Lung (tissue), 12 donors: Measurements from ENCODE around the gene N4BP2L1. TPM values are rescaled to one million over a fixed set of nuclear protein-coding genes. Genes with fewer than 3 reads are reported as not detected.
"Not testable (repeated sequence)": the region's sequence is repeated elsewhere in the genome, so short reads cannot be mapped to it uniquely, and the experiment has no call there.

Experiments used
- ATAC-seq: fragments of 200-7000 bp; cut with Tn5 transposase; one replicate; pipeline ENCODE4 v1.9.1; 2020; ENCODE audit warnings: moderate number of reproducible peaks; ENCODE audit not compliant: insufficient read depth, low FRiP score
- DNase-seq, 3 donors: peaks; one replicate each; pipeline ENCODE4 v3.0.0-alpha.2; 2013 to 2017
- H3K27ac ChIP-seq, 2 donors: one replicate each; pipeline ENCODE4 v1.5.1; 2013; ENCODE audit warnings: mild to moderate bottlenecking in 2 of 2, moderate library complexity in 2 of 2, control low read depth in 1 of 2, inconsistent platforms in 1 of 2, low read depth in 1 of 2, low read length in 1 of 2
- H3K27me3 ChIP-seq, 3 donors: one replicate each; pipeline ENCODE4 v1.5.1; 2013; ENCODE audit warnings: low read length in 2 of 3; ENCODE audit not compliant: control insufficient read depth in 3 of 3, insufficient read depth in 3 of 3
- H3K36me3 ChIP-seq, 4 donors: one replicate each; pipeline ENCODE4 v1.5.1; 2013; ENCODE audit warnings: low read length in 4 of 4, mild to moderate bottlenecking in 1 of 4, moderate library complexity in 1 of 4; ENCODE audit not compliant: control insufficient read depth in 4 of 4, insufficient read depth in 4 of 4
- H3K4me1 ChIP-seq, 5 donors: one replicate each; pipeline ENCODE4 v1.5.1; 2013; ENCODE audit warnings: low read length in 5 of 5, mild to moderate bottlenecking in 2 of 5, moderate library complexity in 1 of 5; ENCODE audit not compliant: control insufficient read depth in 5 of 5, insufficient read depth in 5 of 5
- H3K4me3 ChIP-seq: one replicate; pipeline ENCODE4 v1.5.1; 2013; ENCODE audit warnings: mild to moderate bottlenecking, control low read depth, moderate library complexity
- H3K9ac ChIP-seq, 2 donors: one replicate each; pipeline ENCODE4 v1.5.1; 2013; ENCODE audit warnings: low read length in 2 of 2, control low read depth in 1 of 2; ENCODE audit not compliant: insufficient read depth in 1 of 2
- H3K9me3 ChIP-seq, 4 donors: one replicate each; pipeline ENCODE4 v1.5.1; 2013; ENCODE audit warnings: low read length in 3 of 4, mild to moderate bottlenecking in 1 of 4, moderate library complexity in 1 of 4; ENCODE audit not compliant: control insufficient read depth in 4 of 4, insufficient read depth in 3 of 4
- WGBS, 2 donors: extraction: QIAGEN DNeasy Blood & Tissue Kit; methylation state at CpG; one replicate each; pipeline ENCODE4 v1.1.7; 2013; 5-methylcytosine and 5-hydroxymethylcytosine counted together
- polyA plus RNA-seq, 2 donors: library from polyadenylated mRNA; stranded (reverse); fragments of 200-250 nt; gene quantifications; one replicate each; pipeline ENCODE4 v1.2.1, GENCODE V29; 2013
- total RNA-seq, 2 donors: library from RNA; depleted of rRNA in 1 of 2; stranded (reverse); fragments of >200 nt in 1 of 2; gene quantifications; one replicate each; pipeline ENCODE4 v1.2.1, GENCODE V29; 2014 to 2021
- TF ChIP-seq, protein P1 (sequence below): IDR thresholded peaks from 2 replicates; pipeline ENCODE4 v1.5.1; 2012; ENCODE audit warnings: mild to moderate bottlenecking; ENCODE audit errors: control extremely low read depth, extremely low read depth
- donor health status: control.
- donor health status: control.
- donor health status: Bipolar disorder and iron deficiency.
- donor health status: healthy.
- donor health status: DM: yes; HTN: yes; CAD: no.

The N4BP2L1 gene
- total and polyA plus RNA-seq, 4 donors: 12.4 to 81.8 (median 17.1) TPM

DNA sequence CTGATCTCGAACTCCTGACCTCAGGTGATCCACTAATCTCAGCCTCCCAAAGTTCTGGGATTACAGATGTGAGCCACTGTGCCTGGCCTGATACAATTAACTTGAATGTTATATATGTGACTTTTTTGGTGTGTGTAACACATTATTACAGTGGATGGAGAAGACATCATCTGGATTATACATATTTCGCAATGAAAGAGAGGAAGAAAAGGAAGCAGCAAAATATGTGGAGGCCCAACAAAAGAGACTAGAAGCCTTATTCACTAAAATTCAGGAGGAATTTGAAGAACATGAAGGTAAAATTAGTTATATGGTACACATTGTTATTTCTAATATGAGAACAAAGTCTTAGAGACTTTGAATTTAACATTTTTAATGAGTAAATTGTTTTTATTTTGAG, 57.1 kb downstream of the N4BP2L1 start:
- Histone ChIP-seq H3K27me3 (no peaks in the 10 kb centered on the region), H3K4me1 (no peaks in the 10 kb centered on the region), H3K9ac (no peak overlapping the region), H3K36me3 (no peaks in the 10 kb centered on the region), H3K27ac (no peak overlapping the region), H3K4me3 (no peak overlapping the region), H3K9me3 (no peaks in the 10 kb centered on the region)
- DNase-seq: no peak
- no peak for ATAC-seq
- TF ChIP-seq, protein P1, sequence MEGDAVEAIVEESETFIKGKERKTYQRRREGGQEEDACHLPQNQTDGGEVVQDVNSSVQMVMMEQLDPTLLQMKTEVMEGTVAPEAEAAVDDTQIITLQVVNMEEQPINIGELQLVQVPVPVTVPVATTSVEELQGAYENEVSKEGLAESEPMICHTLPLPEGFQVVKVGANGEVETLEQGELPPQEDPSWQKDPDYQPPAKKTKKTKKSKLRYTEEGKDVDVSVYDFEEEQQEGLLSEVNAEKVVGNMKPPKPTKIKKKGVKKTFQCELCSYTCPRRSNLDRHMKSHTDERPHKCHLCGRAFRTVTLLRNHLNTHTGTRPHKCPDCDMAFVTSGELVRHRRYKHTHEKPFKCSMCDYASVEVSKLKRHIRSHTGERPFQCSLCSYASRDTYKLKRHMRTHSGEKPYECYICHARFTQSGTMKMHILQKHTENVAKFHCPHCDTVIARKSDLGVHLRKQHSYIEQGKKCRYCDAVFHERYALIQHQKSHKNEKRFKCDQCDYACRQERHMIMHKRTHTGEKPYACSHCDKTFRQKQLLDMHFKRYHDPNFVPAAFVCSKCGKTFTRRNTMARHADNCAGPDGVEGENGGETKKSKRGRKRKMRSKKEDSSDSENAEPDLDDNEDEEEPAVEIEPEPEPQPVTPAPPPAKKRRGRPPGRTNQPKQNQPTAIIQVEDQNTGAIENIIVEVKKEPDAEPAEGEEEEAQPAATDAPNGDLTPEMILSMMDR: no peak
- WGBS, 2 donors: 91 to 95% methylated on average over 2 of the region's 2 CpGs

GRCh38 chr13:32362574-32362973, 65.4 kb downstream of the N4BP2L1 start:
- no peak overlapping the region for H3K9ac ChIP-seq
- 28 to 66% methylated on average over 2 of the region's 2 CpGs for WGBS, 2 donors
- peaks cover 0 to 2% (median 0%) of the 10 kb centered on the region in 4 donors for H3K36me3 ChIP-seq
- H3K27me3 ChIP-seq: no peaks in the 10 kb centered on the region
- H3K4me1 ChIP-seq: no peaks in the 10 kb centered on the region
- DNase-seq: no peak
- H3K9me3 ChIP-seq: peaks cover 0 to 2% (median 0%) of the 10 kb centered on the region in 4 donors
- no peak overlapping the region for H3K27ac ChIP-seq
- TF ChIP-seq, protein P1: no peak
- ATAC-seq: no peak
- no peak overlapping the region for H3K4me3 ChIP-seq

DNA sequence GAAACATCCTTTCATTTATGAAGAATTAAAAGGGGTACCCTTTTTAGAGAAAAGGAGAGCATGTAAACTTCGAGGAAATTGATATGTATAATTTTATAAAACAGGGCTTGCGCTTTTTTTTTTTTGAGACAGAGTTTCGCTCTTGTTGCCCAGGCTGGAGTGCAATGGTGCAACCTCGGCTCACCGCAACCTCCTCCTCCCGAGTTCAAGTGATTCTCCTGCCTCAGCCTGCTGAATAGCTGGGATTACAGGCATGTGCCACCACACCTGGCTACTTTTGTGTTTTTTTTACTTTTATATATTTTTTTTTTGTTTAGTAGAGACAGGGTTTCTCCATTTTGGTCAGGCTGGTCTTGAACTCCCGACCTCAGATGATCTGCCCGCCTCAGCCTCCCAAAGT, 72.0 kb downstream of the N4BP2L1 start:
- 83 to 88% methylated on average over 8 of the region's 8 CpGs for WGBS, 2 donors
- not testable (repeated sequence) for ATAC-seq, H3K9me3 ChIP-seq

DNA sequence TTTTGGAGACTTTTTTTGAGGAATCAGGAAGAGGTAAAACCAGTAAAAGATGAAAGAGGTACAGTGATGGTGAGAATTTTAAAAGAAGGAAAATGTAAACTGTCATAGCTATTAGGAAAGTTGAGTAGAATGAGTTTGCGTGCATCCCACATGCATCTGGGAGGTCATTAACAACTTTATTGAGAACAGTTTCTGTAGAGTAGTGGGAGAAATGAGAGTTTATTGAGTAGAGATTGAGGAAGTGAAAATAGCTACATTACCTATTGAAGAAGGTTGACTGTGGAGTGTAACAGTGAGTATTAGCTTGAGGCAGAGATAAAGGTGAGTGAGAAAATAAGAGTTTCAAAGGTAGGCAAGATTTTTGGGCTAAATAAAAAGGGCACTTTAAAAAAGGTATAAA, 73.9 kb downstream of the N4BP2L1 start:
- no peak for ATAC-seq
- H3K27ac ChIP-seq: no peak overlapping the region
- no peak overlapping the region for H3K4me3 ChIP-seq
- no peak for DNase-seq
- no peak overlapping the region for H3K9ac ChIP-seq
- H3K4me1 ChIP-seq: peaks cover 0 to 4% (median 0%) of the 10 kb centered on the region in 5 donors
- 97 to 99% methylated on average over 1 of the region's 1 CpG for WGBS, 2 donors
- H3K9me3 ChIP-seq: no peaks in the 10 kb centered on the region
- TF ChIP-seq, protein P1: no peak
- H3K36me3 ChIP-seq: no peaks in the 10 kb centered on the region
- H3K27me3 ChIP-seq: no peaks in the 10 kb centered on the region

More for the DNA sequence above, 72.0 kb downstream of the N4BP2L1 start:
- H3K27ac ChIP-seq, H3K36me3 ChIP-seq, H3K4me3 ChIP-seq, H3K9ac ChIP-seq, H3K27me3 ChIP-seq, H3K4me1 ChIP-seq, DNase-seq: not testable (repeated sequence)

GRCh38 chr13:32350839-32351441, 77.0 kb downstream of the N4BP2L1 start:
- not testable (repeated sequence) for H3K4me1 ChIP-seq, H3K27me3 ChIP-seq, H3K9me3 ChIP-seq, H3K36me3 ChIP-seq, H3K27ac ChIP-seq, DNase-seq, ATAC-seq, H3K4me3 ChIP-seq, H3K9ac ChIP-seq
- WGBS, 2 donors: 91 to 95% methylated on average over 15 of the region's 15 CpGs
